GM06990 (cell line): ENCODE data around the gene TAF3.

Experiments used
- DNase-seq: peaks from one replicate; pipeline ENCODE4 v3.0.0-alpha.2; 2011; ENCODE audit not compliant: insufficient read length; ENCODE audit errors: extremely low read depth
- H3K27me3 ChIP-seq: replicated peaks from 2 replicates; pipeline ENCODE4 v1.6.0; 2011; ENCODE audit warnings: low read length; ENCODE audit not compliant: control insufficient read depth, insufficient read depth
- H3K36me3 ChIP-seq: 2 replicates; pipeline ENCODE4 v1.5.1; 2011; ENCODE audit warnings: low read length; ENCODE audit not compliant: control insufficient read depth, insufficient read depth
- H3K4me3 ChIP-seq: replicated peaks from 2 replicates; pipeline ENCODE4 v1.5.1; 2011; ENCODE audit warnings: low read depth, mild to moderate bottlenecking, control low read depth, low read length
- CTCF ChIP-seq: IDR thresholded peaks from 2 replicates; pipeline ENCODE4 v1.5.1; 2011; ENCODE audit warnings: low read length, control low read depth, mild to moderate bottlenecking, inconsistent platforms; ENCODE audit not compliant: insufficient read depth, poor library complexity, severe bottlenecking

The TAF3 gene

GRCh38 chr10:7908541-7909210, 90.4 kb downstream of the TAF3 start:
- TF ChIP-seq CTCF: no peak
- no peak for DNase-seq
- Histone ChIP-seq H3K27me3 (no peaks in the 10 kb centered on the region), H3K4me3 (no peak overlapping the region), H3K36me3 (no peaks in the 10 kb centered on the region)

- DNase-seq: no peak
- H3K36me3 ChIP-seq: no peaks in the 10 kb centered on the region
- no peak for TF ChIP-seq CTCF
- H3K4me3 ChIP-seq: no peak overlapping the region
- no peaks in the 10 kb centered on the region for H3K27me3 ChIP-seq
Measured at GRCh38 chr10:7913126-7913872, 95.0 kb downstream of the TAF3 start.

DNA sequence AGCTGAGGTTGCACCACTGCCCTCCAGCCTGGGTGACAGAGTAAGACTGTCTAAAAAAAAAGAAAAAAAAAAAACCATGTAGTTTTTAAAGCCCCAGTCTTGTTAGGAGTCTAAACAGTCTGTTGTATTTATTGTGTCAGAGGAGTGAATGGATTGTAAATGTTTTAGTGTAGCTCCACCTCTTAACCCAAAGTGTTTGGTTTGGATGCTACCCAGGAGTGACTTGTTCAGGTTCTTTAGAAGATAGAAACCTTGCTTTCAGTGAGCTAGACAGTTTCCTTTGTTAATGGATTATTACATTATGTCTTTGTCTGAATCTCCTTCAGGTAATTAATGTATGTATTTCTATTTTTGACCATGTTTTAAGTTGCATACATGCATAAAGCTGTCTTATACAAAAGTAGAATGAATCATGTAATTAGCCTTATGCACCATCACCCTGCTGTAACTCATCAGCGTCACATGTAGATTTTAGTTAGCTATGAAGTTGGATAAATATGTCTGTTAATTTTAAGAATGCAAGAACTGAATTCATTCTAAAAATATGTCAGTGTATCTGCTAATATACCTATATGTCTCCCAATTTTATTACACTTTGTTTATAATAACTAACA, 97.7 kb downstream of the TAF3 start:
- no peaks in the 10 kb centered on the region for H3K27me3 ChIP-seq
- H3K4me3 ChIP-seq: no peak overlapping the region
- no peak for TF ChIP-seq CTCF
- no peak for DNase-seq
- H3K36me3 ChIP-seq: no peaks in the 10 kb centered on the region

- Histone ChIP-seq H3K4me3 (no peak overlapping the region), H3K36me3 (no peaks in the 10 kb centered on the region), H3K27me3 (no peaks in the 10 kb centered on the region)
- DNase-seq: no peak
- no peak for TF ChIP-seq CTCF
Measured at GRCh38 chr10:7917736-7918135, 99.4 kb downstream of the TAF3 start.

DNA sequence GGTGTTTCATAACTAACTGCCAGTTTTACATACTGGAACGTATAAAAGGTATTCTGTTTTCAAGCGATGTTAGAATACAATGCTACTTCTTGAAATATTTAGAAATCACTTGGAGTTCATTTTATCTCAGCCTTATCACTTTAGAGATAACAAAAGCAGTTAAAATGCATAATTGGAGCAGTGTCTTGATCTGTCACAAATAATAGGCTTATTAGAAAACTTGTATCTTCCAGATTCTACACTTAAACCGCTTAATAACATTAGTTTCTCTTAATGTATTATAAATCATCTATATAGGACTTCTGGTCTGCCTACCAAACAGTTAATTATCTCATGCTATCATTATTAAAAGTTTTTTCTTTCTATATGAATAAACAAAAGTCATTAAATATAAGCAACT, 104.4 kb downstream of the TAF3 start:
- no peaks in the 10 kb centered on the region for H3K27me3 ChIP-seq
- H3K36me3 ChIP-seq: no peaks in the 10 kb centered on the region
- no peak overlapping the region for H3K4me3 ChIP-seq
- no peak for DNase-seq
- TF ChIP-seq CTCF: no peak
